HCEC 1CT (cell line): ENCODE data around the gene RIMS1.

ENCODE experiments used
- DNase-seq: peaks from one replicate; pipeline ENCODE4 v3.0.0-alpha.2; 2017

The RIMS1 gene, protein sequence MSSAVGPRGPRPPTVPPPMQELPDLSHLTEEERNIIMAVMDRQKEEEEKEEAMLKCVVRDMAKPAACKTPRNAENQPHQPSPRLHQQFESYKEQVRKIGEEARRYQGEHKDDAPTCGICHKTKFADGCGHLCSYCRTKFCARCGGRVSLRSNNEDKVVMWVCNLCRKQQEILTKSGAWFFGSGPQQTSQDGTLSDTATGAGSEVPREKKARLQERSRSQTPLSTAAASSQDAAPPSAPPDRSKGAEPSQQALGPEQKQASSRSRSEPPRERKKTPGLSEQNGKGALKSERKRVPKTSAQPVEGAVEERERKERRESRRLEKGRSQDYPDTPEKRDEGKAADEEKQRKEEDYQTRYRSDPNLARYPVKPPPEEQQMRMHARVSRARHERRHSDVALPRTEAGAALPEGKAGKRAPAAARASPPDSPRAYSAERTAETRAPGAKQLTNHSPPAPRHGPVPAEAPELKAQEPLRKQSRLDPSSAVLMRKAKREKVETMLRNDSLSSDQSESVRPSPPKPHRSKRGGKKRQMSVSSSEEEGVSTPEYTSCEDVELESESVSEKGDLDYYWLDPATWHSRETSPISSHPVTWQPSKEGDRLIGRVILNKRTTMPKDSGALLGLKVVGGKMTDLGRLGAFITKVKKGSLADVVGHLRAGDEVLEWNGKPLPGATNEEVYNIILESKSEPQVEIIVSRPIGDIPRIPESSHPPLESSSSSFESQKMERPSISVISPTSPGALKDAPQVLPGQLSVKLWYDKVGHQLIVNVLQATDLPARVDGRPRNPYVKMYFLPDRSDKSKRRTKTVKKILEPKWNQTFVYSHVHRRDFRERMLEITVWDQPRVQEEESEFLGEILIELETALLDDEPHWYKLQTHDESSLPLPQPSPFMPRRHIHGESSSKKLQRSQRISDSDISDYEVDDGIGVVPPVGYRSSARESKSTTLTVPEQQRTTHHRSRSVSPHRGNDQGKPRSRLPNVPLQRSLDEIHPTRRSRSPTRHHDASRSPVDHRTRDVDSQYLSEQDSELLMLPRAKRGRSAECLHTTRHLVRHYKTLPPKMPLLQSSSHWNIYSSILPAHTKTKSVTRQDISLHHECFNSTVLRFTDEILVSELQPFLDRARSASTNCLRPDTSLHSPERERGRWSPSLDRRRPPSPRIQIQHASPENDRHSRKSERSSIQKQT (N-terminal part only)

DNA sequence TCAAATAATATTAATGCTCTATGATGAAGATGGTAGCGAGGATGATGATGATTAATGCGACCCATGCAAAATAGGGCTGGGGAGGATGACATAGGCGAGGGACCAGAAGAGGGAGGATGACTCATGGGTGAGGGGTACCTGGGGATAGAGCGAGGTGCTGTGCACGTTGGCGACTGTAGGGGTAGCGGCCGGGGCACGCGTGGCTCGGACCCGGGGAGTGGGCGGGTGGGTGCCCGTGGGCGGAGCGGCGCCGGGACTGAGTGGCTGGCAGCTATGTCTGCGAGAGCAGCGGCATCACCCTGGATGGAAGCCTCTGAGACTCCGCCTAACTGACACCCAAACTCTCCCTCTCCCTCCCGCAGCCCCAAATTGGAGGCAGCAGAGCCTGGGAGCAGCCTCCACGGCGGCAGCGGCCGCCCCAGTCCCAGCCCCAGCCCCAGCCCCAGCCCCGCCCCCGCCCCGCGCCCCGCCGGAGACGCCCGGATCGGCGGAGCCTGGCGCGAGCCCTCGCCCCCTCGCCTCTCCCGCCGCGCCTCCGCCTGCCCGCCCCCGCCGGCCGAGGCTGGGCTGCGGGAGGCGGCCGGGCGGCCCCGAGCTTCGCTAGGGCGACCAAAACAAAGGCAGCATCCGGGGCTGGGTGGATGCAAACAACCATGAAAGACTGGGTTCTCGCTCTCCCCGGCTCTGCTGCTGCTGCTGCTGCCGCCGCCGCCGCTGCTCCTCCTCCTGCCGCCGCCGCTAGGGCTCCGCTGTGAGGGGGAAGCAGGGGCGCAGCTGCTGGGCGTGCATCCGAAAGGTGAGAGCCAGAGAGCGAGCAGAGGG, at the start of gene RIMS1:
TSS of gene RIMS1 (plus strand) at position 367 of the 822 bp plus-strand sequence. CDS start 474 bp downstream, outside the sequence.
- no peak for DNase-seq

DNA sequence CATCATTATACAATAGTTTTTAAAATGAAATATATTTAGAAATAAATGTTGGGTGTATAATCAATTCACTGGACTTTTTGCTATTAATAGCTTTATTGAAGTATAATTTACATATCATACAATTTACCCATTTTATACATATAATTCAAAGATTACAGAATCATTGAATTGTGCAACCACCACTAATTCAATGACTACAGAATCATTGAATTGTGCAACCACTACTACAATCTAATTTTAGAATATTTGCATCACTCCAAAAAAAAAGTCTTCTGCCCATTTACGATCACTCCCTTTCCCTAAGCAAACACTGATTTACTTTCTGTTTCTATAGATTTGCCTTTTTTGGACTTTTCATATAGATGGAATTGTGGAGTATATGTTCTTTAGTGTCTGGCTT, 35.1 kb upstream of the RIMS1 start:
- DNase-seq = no peak

DNA sequence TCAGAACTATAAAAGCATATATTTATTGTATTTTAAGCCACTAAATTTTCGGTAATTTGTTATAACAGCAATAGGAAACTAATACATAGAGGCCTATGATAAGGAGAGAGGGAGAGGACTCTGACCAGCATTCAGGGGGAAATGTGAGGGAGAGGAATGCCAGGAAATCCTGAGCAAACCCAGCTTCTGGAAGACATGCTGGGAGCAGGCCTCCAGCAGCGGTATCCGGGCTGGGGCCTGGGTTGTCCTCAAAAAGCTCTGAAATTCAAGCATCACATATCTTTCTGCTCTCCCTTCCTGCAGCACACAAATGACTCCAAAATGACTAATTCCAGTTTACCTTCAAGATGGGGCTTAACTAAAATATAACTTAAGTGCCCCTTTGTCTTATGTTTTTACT, 33.4 kb upstream of the RIMS1 start:
- no peak for DNase-seq

DNA sequence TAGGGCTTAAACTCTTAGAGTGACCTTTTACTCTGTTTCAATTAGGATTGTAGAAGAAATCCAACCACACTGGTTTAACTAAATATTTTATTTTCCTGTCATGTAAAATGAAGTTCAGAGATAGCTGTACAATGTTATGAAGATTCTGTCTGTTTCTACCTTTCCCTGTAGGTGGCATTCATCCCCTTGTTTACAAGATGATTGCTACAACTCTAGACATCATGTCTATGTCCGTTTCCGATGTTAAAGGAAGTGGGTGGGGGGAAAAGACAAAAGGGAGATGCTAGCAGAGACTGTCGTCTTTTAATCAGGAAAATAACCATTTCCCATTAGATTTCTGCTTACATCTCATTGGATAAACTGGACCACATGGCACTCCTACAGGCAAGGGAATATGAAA, 30.9 kb upstream of the RIMS1 start:
- peak; percentile 13 for DNase-seq

DNA sequence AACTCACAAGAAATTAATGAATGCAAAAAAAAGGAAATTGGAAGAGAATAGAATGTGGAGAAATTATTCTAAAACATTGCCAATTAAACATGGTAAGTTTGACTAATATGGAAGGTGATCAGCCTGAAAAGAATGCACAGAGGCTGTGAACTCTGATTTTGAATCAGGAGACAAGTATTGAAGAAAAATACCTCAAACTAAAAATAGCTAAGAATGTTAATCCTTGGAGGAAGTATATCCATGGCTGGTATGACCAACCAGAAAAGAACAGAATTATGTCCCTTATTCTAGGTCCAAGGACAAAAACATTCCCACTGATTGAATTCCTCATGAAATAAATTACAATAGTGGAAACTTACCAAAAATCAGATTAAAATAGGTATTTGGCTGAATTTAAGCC, 7.3 kb upstream of the RIMS1 start:
- peak; percentile 81 for DNase-seq

DNA sequence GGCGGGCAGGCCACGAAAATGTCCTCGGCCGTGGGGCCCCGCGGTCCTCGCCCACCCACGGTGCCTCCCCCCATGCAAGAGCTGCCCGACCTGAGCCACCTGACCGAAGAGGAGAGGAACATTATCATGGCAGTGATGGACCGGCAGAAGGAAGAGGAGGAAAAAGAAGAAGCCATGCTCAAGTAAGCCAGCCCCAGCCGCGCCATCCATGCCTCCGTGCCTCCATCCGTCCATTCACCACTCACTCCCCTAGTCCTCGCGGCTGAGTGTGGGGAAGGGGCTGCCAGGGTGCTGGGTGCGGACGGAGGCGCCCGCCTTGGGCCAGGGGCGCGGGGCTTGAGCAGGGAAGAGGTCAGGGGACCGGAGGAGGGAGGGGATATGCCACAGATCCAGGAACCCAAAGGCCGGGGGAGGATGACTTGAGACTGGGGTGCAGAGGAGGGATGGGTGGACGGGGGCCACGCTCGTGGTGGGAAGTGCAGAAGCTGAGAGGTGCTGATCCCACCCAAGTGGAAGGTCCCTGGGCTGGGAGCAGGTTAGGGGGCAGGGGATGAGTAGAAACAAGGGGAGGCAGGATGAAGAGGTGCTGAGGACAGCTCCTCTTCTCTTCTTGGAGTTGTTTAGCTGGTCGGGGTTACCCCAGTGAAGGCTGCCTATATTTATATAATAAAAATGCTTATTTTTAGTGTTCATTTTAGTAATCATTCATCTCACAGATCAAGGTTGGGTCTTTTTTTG, 825 bp downstream of the RIMS1 start:
- no peak for DNase-seq

DNA sequence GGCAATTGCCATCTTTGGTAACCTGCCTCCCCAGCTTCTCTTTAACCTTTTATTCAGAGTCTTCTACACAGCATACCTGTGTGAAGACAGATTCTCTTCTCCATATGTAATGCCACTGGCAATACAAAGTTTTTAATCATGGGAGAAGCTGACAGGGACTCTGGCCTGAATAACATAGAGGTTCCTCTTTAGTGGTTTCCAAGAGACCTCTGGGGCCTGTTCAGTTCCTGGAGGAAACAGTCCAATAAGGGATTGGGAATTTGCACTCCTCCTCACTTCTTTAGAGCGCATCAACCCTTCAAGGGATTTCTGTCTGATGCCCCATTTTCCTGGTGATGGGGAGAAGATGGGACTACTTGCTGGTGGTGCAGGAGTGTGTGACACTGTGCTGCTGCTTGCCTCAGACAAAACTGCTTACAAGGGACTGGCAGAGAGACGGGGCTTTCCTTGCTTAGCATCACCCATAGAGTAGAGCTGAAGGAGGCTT, 1.4 kb downstream of the RIMS1 start:
- no peak for DNase-seq

DNA sequence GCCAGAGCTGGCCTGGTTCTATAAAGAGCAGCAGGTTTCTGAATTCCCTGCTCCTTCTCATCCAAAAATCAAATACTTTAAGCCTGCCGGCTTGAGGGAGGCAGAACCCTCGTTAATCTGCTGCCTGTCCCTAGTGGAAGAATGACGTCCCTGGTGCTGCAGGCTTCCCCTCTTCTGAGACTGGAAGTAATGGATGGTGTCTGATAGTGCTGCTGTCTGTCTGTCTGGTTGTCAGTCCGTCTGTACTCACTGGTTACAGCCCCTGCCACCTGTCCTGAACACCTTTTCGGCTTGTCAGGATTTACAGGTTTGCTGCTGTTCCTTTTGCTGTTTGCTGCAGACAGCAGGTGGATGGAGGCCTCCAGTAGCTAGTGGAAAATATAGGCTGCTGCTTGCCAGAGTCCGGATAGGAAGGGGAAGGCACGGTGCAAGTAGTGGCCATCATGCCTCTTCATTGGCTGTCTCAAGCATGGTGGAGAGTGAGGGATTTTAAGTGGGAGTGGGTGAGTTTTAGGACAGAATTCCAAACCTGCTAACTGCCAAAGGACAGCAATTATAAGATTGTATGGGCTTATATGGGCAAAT, 2.5 kb downstream of the RIMS1 start:
- DNase-seq = no peak

DNA sequence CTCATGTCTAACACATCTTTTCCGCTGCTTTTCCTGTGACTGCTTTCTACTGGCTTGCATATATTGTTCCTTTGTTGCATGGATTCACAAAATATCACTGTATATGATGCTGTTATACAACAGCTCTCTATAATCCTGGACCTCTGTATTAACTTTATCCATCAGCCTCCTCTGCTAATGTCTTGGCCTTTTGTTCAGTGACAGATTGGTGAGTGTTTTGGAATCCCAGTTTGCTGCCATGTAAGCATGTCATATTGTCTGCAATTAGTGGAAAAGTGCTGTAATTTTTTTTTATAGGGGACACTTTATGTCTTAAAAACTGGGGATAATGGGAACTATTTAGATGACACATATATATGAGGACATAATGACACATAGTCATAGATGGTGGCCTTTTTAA, 3.0 kb downstream of the RIMS1 start:
- no peak for DNase-seq

DNA sequence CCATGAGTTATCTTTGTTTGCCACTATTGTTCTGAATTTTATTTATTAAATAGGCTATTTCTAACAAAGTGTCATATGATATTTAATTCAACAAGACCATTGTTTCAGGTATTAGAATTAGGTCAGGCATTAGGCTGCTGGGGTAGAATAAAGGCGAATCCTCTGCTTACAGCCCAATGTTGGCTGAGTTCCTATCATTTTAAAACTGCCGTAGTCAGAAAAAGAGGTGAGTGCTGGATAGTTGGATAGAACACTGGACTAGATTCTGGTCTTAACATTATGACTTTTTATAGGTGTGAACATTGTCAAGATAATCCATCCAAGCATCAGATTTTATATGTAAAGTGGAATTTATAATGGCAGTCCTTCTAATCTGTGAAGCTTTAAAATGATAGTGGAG, 6.3 kb downstream of the RIMS1 start:
- no peak for DNase-seq

DNA sequence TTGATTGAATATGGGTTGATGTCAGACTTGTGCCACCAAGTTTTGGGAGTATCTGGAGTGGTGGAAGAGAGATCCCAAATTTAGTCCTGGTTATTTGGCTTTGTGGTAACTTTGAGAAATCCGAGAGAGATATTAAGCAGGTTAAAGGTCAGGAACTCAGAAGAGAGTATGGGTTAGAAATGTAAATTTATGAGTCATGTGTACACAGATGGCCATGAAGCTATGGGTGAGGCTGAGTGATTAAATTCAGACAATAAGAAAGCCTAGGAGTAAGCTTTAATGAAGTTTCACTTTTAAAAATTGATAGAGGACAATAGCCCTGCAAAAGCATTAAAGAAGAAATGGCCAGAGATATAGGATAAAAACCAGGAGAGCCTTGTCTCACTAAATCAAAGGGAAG, 14.3 kb downstream of the RIMS1 start:
- DNase-seq = peak; percentile 64

DNA sequence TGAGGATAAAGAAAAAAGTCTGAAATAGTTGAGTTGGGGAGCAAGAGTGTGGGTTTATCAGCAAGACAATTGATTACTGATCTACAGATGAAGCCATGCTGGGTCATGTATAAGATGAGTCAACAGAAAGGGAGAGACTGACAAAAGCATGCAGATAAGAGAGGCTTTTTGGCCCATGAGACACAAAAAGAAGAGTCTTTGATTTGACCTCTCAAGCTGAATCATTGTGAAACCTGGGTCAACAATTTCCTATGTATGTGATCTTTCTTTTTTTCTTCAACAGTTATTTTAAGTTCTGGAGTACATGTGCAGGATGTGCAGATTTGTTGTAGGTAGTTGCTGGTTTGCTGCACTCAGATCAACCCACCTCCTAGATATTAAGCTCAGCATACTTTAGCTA, 15.9 kb downstream of the RIMS1 start:
- DNase-seq = no peak

DNA sequence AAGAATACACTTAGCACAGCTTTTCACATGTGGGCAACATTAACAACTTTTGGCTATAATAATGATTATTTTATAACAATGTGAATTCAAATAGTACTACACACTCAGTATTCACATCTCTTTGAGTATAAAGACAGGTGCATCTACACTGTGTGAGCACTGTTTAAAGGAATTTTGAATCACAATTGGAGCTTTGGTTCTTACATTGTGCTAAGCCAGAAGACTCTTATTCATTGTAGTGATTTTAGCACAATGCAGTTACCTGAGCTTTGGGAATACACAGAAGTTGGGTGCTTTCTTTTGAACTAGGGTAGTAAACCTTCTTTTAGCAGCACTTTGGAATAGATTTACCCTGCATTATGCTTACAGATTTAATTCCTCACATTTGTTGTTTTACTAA, 20.5 kb downstream of the RIMS1 start:
- DNase-seq = no peak

DNA sequence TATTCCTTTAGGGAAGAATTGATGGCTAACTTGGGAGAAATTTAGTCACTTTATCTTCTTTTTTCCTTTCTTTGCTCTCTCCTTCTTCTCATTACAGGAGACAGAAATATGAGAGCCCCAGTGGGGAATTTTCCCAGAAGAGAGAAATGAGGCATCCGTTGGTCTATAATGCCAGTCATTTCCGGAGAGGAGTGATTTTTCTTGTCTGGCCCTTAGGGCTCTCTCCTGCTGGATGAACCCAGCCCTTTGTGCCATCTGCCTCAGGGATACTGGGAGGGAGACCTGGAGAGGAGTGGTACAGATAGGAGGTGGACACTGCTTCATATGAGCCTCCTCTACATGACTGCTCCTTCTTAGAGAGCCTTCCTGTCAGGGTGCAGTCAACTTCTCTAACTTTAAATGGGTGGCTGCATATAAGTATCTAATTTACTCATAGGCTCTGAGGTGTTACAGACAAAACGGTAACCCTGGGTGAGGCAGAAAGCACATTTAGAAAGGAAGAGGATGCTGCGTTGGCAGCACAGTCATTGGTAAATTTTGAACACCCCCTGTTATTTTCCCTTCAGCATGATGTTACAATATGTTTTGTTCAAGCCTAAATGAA, 21.9 kb downstream of the RIMS1 start:
- no peak for DNase-seq

DNA sequence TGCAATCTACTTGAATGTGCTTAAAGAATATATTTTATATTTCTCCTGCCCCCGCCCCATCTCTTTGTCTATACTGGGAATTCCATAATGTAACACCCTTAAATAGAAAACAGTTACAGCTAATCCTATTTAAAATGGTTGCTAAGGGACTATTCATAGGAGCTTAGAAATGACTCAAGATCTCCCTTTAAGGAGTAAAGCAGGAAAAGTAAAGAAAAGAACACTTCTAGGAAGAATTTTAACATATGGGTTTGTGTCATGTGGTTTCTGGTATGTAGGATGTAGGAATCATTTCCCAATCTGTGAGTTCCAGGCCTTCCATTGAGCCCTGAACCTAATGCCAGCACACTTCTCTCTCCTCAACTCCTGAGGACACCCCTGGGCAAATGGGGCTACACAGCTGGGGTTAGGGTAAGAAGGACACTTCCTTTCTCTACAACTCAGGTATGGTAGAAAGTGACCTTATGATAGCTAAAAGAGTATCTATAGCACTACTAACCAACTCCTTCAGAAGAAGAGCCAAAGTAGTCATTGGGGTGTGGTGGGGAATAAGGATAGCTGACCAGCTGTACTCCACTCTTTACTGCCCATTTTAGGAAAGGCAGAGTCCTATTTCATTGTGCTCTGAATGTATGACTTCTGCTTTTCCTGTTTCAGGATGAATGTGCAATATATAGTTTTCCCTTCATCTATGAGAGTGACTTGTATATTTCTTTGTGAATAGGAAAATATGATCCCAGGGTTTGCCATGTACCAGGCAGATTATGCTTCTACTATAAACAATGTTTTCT, 27.3 kb downstream of the RIMS1 start:
- no peak for DNase-seq

DNA sequence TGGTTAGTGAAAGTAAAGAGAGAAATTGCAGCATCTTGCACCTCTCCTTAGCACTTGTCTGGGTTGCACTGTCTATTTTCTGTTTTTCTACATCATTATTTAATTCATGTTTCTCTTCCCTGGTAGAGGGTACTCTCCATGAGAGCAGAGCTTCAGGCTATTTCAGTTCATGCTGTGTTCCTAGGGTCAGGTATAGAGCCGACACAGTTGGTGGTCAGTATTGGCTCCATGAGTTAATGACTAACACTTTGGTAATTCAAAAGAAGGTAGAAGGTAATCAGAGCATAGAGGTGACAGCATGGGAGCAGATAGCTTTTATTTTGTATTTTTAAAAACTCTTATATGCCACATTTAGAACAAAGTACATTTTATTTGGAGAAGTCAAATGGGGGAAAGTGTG, 42.7 kb downstream of the RIMS1 start:
- no peak for DNase-seq

DNA sequence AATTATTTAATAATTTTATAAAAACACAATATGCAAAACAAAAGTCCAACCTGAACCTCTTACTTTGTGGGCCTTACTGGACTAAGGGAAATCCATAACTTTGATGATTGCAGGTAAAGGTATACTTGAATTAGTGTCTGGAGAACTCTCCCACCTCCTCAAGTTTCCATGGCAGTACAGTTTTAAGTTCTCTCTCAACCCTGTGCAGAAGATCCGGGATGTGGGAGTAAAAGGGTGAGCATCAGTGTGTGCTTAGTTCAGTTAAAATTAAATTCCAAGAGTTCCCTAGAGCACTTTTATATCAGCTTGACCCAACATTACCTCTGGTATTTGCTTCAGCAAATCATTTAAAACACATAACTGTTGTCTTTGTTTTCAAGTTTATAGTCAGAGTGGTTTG, 47.5 kb downstream of the RIMS1 start:
- no peak for DNase-seq

DNA sequence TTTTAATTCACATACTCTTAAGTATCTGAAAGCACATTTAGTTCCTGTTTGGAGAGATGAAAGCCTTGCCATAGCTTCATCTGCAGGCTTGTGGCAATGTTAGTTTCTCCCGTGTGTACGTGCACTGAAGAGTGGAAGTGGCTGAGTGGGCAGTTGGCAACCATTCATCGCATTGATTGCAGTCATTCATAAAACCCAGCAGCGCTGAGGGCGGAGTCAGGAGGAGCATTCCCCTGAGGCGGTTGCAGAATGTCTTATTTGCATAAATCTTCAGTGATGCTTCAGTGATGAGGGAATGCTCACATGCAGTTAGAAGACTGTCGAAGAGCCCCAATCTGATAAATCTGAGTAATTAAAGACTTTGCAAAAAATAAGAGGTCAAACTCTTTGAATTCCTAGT, 79.1 kb downstream of the RIMS1 start:
- DNase-seq = no peak

DNA sequence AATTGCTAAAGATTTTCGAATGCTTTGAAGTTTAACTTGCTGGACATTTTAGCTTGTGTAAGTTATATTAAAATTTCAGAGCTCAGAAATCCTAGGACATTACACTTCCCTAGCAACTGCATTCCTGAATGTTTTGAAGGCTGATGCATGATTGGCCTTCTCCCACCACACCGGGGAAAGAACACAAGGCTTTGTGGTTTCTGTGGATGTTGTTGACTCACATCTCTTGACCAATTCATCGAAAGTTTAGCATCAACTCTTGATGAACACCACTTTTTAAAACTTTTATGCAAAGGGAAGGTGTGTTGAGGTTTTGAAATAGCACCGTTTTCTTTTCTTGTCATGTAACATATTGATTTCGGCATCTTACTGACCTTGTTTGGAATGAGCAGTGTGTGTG, 81.1 kb downstream of the RIMS1 start:
- peak; percentile 37 for DNase-seq

DNA sequence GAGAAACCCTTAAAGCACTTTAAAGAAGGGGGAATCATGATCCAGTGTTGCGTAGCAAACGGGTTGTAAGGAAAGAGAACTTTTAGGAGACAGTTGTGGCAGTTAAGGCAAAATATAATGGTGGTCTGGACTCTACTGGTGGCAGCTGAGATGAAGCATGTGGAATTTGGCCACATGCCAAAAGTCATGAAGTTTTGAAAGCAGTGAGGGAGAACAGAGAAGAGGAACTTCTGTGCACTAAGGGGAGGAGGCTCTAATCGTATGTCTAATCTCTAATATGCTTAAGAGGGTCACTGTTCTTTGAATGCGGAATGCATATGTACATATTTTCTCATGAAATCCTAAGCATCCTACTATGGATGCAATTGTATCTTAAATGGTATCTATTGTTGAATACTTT, 91.5 kb downstream of the RIMS1 start:
- no peak for DNase-seq
